ENCODE measurements around the gene SLC9A8.
"Not testable (repeated sequence)": the region's sequence is repeated elsewhere in the genome, so short reads cannot be mapped to it uniquely, and the experiment has no call there.

The SLC9A8 gene

GRCh38 chr20:49893242-49894072 is 80.8 kb downstream of the SLC9A8 start:
- Histone ChIP-seq H3K9me3 (replicated peaks; ENCODE audit: low read length) (no peaks in the 10 kb centered on the region), H3K4me1 (ENCODE audit: control insufficient read depth, insufficient read depth, low read length) (peaks cover 2% of the 10 kb centered on the region), H3K27me3 (ENCODE audit: control insufficient read depth, insufficient read depth, low read length) (no peaks in the 10 kb centered on the region), H3K4me3 (ENCODE audit: low read length) (no peak overlapping the region), H3K36me3 (ENCODE audit: insufficient read depth, low read length) (peaks cover 8% of the 10 kb centered on the region), H3K9ac (ENCODE audit: low read depth, low read length) (no peak overlapping the region), H3K4me2 (ENCODE audit: low read length) (no peak overlapping the region)

- no peak overlapping the region for H3K4me2 ChIP-seq (ENCODE audit: low read length)
- H3K9me3 ChIP-seq (replicated peaks; ENCODE audit: low read length) = no peaks in the 10 kb centered on the region
- H3K4me3 ChIP-seq (ENCODE audit: low read length) = no peak overlapping the region
- H3K9ac ChIP-seq (ENCODE audit: low read depth, low read length) = no peak overlapping the region
- no peaks in the 10 kb centered on the region for H3K4me1 ChIP-seq (ENCODE audit: control insufficient read depth, insufficient read depth, low read length)
- H3K36me3 ChIP-seq (ENCODE audit: insufficient read depth, low read length) = peaks cover 6% of the 10 kb centered on the region
- H3K27me3 ChIP-seq (ENCODE audit: control insufficient read depth, insufficient read depth, low read length) = no peaks in the 10 kb centered on the region
Measured at GRCh38 chr20:49894073-49894470, 81.4 kb downstream of the SLC9A8 start.

GRCh38 chr20:49895474-49896093 is 83.0 kb downstream of the SLC9A8 start:
- not testable (repeated sequence) for H3K9ac ChIP-seq (ENCODE audit: low read depth, low read length); H3K4me1 ChIP-seq (ENCODE audit: control insufficient read depth, insufficient read depth, low read length); H3K4me3 ChIP-seq (ENCODE audit: low read length); H3K4me2 ChIP-seq (ENCODE audit: low read length); H3K36me3 ChIP-seq (ENCODE audit: insufficient read depth, low read length); H3K27me3 ChIP-seq (ENCODE audit: control insufficient read depth, insufficient read depth, low read length); H3K9me3 ChIP-seq (replicated peaks; ENCODE audit: low read length)

- Histone ChIP-seq H3K9ac (ENCODE audit: low read depth, low read length) (no peak overlapping the region), H3K27me3 (ENCODE audit: control insufficient read depth, insufficient read depth, low read length) (no peaks in the 10 kb centered on the region), H3K36me3 (ENCODE audit: insufficient read depth, low read length) (no peaks in the 10 kb centered on the region), H3K4me2 (ENCODE audit: low read length) (no peak overlapping the region), H3K4me1 (ENCODE audit: control insufficient read depth, insufficient read depth, low read length) (no peaks in the 10 kb centered on the region), H3K4me3 (ENCODE audit: low read length) (no peak overlapping the region), H3K9me3 (replicated peaks; ENCODE audit: low read length) (no peaks in the 10 kb centered on the region)
Measured at GRCh38 chr20:49896204-49896603, 83.6 kb downstream of the SLC9A8 start.

GRCh38 chr20:49899541-49900383 is 87.1 kb downstream of the SLC9A8 start:
- peaks cover 10% of the 10 kb centered on the region for H3K36me3 ChIP-seq (ENCODE audit: insufficient read depth, low read length)
- no peaks in the 10 kb centered on the region for H3K27me3 ChIP-seq (ENCODE audit: control insufficient read depth, insufficient read depth, low read length)
- H3K4me1 ChIP-seq (ENCODE audit: control insufficient read depth, insufficient read depth, low read length) = no peaks in the 10 kb centered on the region

GRCh38 chr20:49901588-49901987 is 89.0 kb downstream of the SLC9A8 start:
- no peak overlapping the region for H3K4me2 ChIP-seq (ENCODE audit: low read length)
- no peaks in the 10 kb centered on the region for H3K4me1 ChIP-seq (ENCODE audit: control insufficient read depth, insufficient read depth, low read length)
- H3K36me3 ChIP-seq (ENCODE audit: insufficient read depth, low read length) = peaks cover 29% of the 10 kb centered on the region
- H3K4me3 ChIP-seq (ENCODE audit: low read length) = no peak overlapping the region
- no peaks in the 10 kb centered on the region for H3K9me3 ChIP-seq (replicated peaks; ENCODE audit: low read length)
- no peak overlapping the region for H3K9ac ChIP-seq (ENCODE audit: low read depth, low read length)
- no peaks in the 10 kb centered on the region for H3K27me3 ChIP-seq (ENCODE audit: control insufficient read depth, insufficient read depth, low read length)

More at GRCh38 chr20:49899541-49900383, 87.1 kb downstream of the SLC9A8 start:
- Histone ChIP-seq H3K9me3 (replicated peaks; ENCODE audit: low read length) (no peaks in the 10 kb centered on the region), H3K4me3 (ENCODE audit: low read length) (no peak overlapping the region), H3K9ac (ENCODE audit: low read depth, low read length) (no peak overlapping the region), H3K4me2 (ENCODE audit: low read length) (no peak overlapping the region)

- Histone ChIP-seq H3K27me3 (ENCODE audit: control insufficient read depth, insufficient read depth, low read length) (no peaks in the 10 kb centered on the region), H3K9ac (ENCODE audit: low read depth, low read length) (no peak overlapping the region), H3K36me3 (ENCODE audit: insufficient read depth, low read length) (peaks cover 41% of the 10 kb centered on the region), H3K9me3 (replicated peaks; ENCODE audit: low read length) (no peaks in the 10 kb centered on the region), H3K4me2 (ENCODE audit: low read length) (no peak overlapping the region), H3K4me1 (ENCODE audit: control insufficient read depth, insufficient read depth, low read length) (no peaks in the 10 kb centered on the region), H3K4me3 (ENCODE audit: low read length) (no peak overlapping the region)
Measured at GRCh38 chr20:49904440-49905214, 92.0 kb downstream of the SLC9A8 start.

GRCh38 chr20:49905415-49906091 is 92.9 kb downstream of the SLC9A8 start:
- H3K36me3 ChIP-seq (ENCODE audit: insufficient read depth, low read length) = peaks cover 46% of the 10 kb centered on the region
- H3K4me2 ChIP-seq (ENCODE audit: low read length) = no peak overlapping the region
- no peak overlapping the region for H3K9ac ChIP-seq (ENCODE audit: low read depth, low read length)
- H3K4me3 ChIP-seq (ENCODE audit: low read length) = no peak overlapping the region
- H3K9me3 ChIP-seq (replicated peaks; ENCODE audit: low read length) = no peaks in the 10 kb centered on the region
- no peaks in the 10 kb centered on the region for H3K4me1 ChIP-seq (ENCODE audit: control insufficient read depth, insufficient read depth, low read length)
- H3K27me3 ChIP-seq (ENCODE audit: control insufficient read depth, insufficient read depth, low read length) = no peaks in the 10 kb centered on the region

- H3K27me3 ChIP-seq (ENCODE audit: control insufficient read depth, insufficient read depth, low read length) = no peaks in the 10 kb centered on the region
- H3K4me2 ChIP-seq (ENCODE audit: low read length) = no peak overlapping the region
- no peak overlapping the region for H3K4me3 ChIP-seq (ENCODE audit: low read length)
- H3K9me3 ChIP-seq (replicated peaks; ENCODE audit: low read length) = no peaks in the 10 kb centered on the region
- peaks cover 46% of the 10 kb centered on the region for H3K36me3 ChIP-seq (ENCODE audit: insufficient read depth, low read length)
- H3K4me1 ChIP-seq (ENCODE audit: control insufficient read depth, insufficient read depth, low read length) = no peaks in the 10 kb centered on the region
- H3K9ac ChIP-seq (ENCODE audit: low read depth, low read length) = no peak overlapping the region
Measured at GRCh38 chr20:49906101-49906604, 93.5 kb downstream of the SLC9A8 start.

GRCh38 chr20:49906615-49907154 is 94.1 kb downstream of the SLC9A8 start:
- no peak overlapping the region for H3K4me2 ChIP-seq (ENCODE audit: low read length)
- H3K36me3 ChIP-seq (ENCODE audit: insufficient read depth, low read length) = peaks cover 46% of the 10 kb centered on the region
- H3K9ac ChIP-seq (ENCODE audit: low read depth, low read length) = no peak overlapping the region
- H3K9me3 ChIP-seq (replicated peaks; ENCODE audit: low read length) = no peaks in the 10 kb centered on the region
- H3K4me1 ChIP-seq (ENCODE audit: control insufficient read depth, insufficient read depth, low read length) = no peaks in the 10 kb centered on the region
- H3K27me3 ChIP-seq (ENCODE audit: control insufficient read depth, insufficient read depth, low read length) = no peaks in the 10 kb centered on the region
- no peak overlapping the region for H3K4me3 ChIP-seq (ENCODE audit: low read length)
